ENCODE data around the gene CFAP90. TPM values are rescaled to one million over a fixed set of nuclear protein-coding genes. Genes with fewer than 3 reads are reported as not detected.

Gene CFAP90, protein sequence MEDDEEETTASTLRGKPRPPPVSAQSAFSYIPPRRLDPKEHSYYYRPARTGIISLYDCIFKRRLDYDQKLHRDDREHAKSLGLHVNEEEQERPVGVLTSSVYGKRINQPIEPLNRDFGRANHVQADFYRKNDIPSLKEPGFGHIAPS
- not detected for polyA plus RNA-seq (2012; ENCODE audit: insufficient read length, low read depth)

DNA sequence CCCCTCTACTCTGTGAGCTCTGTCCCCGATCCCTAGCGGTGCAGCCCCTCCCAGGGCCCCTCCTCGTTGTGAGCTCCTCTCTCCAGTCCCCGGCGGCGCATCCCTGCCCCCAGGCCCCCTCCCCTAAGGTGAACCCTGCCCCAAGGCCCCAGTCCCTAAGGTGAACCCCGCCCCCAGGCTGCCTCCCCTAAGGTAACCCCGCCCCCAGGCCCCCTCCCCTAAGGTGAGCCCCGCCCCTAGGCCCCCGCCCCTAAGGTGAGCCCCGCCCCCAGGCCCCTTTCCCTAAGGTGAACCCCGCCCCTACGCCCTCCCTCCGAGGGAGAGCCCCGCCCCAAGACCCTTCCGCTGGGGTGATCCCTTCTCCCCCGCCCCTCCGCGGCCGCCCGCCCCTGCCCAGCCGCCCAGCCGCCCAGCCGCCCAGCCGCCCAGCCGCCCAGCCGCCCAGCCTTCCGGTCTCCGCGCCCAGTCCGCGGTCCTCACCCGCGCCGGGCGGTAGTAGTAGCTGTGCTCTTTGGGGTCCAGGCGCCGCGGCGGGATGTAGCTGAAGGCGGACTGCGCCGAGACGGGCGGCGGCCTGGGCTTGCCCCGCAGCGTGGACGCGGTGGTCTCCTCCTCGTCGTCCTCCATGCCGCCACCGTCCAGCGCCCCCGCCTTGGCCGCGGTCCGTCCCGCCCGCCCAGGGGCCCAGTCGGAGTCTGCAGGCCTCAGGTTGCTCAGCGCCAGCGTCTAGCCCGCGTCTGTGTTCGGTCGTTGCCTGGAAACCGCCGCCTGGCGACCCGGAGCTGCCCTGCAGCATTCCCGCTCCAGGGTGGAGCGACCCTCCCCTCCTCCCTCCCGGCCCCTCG lies at the start of gene CFAP90:
CFAP90 (minus strand) TSS at position 739 of the 845 bp plus-strand sequence; CDS start at position 627, 112 bp downstream.
- no peak for TF ChIP-seq SIN3A (IDR thresholded peaks at IDR 0.05; ENCODE audit: borderline replicate concordance, insufficient read depth, low read length)
- no peak for TF ChIP-seq POLR2AphosphoS5 (IDR thresholded peaks at IDR 0.05; ENCODE audit: low read depth, low read length)
- TF ChIP-seq FOXP2 (optimal IDR thresholded peaks at IDR 0.05; ENCODE audit: borderline replicate concordance, extremely low read depth, extremely low read length, insufficient read depth) = peak; percentile 18
- no peak for TF ChIP-seq TAF1 (IDR thresholded peaks at IDR 0.05; ENCODE audit: borderline replicate concordance, insufficient read depth, low read length)
- TF ChIP-seq, protein P1, sequence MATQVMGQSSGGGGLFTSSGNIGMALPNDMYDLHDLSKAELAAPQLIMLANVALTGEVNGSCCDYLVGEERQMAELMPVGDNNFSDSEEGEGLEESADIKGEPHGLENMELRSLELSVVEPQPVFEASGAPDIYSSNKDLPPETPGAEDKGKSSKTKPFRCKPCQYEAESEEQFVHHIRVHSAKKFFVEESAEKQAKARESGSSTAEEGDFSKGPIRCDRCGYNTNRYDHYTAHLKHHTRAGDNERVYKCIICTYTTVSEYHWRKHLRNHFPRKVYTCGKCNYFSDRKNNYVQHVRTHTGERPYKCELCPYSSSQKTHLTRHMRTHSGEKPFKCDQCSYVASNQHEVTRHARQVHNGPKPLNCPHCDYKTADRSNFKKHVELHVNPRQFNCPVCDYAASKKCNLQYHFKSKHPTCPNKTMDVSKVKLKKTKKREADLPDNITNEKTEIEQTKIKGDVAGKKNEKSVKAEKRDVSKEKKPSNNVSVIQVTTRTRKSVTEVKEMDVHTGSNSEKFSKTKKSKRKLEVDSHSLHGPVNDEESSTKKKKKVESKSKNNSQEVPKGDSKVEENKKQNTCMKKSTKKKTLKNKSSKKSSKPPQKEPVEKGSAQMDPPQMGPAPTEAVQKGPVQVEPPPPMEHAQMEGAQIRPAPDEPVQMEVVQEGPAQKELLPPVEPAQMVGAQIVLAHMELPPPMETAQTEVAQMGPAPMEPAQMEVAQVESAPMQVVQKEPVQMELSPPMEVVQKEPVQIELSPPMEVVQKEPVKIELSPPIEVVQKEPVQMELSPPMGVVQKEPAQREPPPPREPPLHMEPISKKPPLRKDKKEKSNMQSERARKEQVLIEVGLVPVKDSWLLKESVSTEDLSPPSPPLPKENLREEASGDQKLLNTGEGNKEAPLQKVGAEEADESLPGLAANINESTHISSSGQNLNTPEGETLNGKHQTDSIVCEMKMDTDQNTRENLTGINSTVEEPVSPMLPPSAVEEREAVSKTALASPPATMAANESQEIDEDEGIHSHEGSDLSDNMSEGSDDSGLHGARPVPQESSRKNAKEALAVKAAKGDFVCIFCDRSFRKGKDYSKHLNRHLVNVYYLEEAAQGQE (IDR thresholded peaks at IDR 0.05; ENCODE audit: insufficient read depth in 1 of 2, low read depth in 2 of 2, low read length in 2 of 2) = no peak

DNA sequence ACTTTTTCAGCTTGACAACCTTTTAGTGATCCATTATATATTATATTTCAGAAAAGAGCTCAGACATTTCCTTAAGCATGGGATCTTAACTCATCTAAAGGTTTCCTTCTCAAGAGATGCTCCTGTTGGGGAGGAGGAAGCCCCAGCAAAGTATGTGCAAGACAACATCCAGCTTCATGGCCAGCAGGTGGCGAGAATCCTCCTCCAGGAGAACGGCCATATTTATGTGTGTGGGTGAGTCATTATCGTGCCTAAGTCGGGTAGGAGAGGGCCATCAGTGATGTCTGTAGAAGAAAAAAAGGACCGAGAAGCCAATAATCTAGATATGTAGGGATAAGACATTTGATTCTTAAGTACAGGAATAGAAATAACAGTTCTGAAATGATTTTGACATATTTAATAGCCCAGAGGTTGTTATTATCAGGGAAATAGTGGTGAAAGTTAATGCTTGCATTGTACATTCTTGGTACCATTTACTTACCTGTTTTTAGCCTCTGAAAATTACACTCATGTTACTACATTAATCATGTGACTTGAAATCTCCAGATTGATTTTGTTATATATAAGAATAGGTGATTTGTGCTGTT lies 46.2 kb upstream of the CFAP90 start:
- TF ChIP-seq, protein P1 (IDR thresholded peaks at IDR 0.05; ENCODE audit: insufficient read depth in 1 of 2, low read depth in 2 of 2, low read length in 2 of 2) = no peak
- TF ChIP-seq SIN3A (IDR thresholded peaks at IDR 0.05; ENCODE audit: borderline replicate concordance, insufficient read depth, low read length) (no peak), POLR2AphosphoS5 (IDR thresholded peaks at IDR 0.05; ENCODE audit: low read depth, low read length) (no peak), TAF1 (IDR thresholded peaks at IDR 0.05; ENCODE audit: borderline replicate concordance, insufficient read depth, low read length) (no peak), FOXP2 (optimal IDR thresholded peaks at IDR 0.05; ENCODE audit: borderline replicate concordance, extremely low read depth, extremely low read length, insufficient read depth) (no peak)

DNA sequence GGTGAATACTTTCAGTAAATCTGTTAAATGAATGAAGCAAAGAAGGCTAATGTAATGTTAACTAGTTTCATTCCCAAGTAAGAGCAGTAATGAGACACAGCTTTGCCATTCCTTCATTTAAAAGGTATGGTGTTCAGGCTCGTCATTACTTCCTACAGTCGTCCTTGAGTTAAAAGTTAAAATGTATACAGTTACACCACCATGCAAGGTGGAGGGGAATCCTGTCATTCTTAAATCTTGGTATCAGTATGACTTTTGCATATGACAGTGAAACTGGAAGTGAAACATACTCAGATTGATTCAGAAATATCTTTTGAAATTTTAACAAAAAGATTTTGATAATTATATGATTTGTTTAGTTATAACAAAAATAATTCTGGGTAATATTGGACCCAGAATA lies 43.9 kb upstream of the CFAP90 start:
- TF ChIP-seq SIN3A (IDR thresholded peaks at IDR 0.05; ENCODE audit: borderline replicate concordance, insufficient read depth, low read length) (no peak), FOXP2 (optimal IDR thresholded peaks at IDR 0.05; ENCODE audit: borderline replicate concordance, extremely low read depth, extremely low read length, insufficient read depth) (no peak), POLR2AphosphoS5 (IDR thresholded peaks at IDR 0.05; ENCODE audit: low read depth, low read length) (no peak), TAF1 (IDR thresholded peaks at IDR 0.05; ENCODE audit: borderline replicate concordance, insufficient read depth, low read length) (no peak)
- TF ChIP-seq, protein P1 (IDR thresholded peaks at IDR 0.05; ENCODE audit: insufficient read depth in 1 of 2, low read depth in 2 of 2, low read length in 2 of 2) = no peak

DNA sequence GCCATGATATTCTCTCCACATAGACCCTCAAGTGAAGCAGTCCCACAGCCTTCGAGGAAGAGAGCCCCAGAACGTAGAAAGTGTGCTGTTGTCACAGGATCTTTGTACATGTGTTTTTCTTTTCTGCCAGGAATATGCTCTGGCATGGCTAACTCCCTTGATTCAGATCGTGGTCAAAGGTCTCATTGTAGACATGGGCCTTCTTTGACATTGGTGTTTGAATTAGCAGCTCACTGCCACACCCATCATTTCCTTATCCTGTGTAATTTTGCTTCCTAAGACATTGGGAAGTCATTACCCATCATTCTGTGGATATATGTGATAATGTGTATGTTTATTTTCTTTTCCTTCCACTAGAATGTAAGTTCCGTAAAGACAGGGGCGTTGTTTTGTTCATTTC lies 43.5 kb upstream of the CFAP90 start:
- TF ChIP-seq, protein P1 (IDR thresholded peaks at IDR 0.05; ENCODE audit: insufficient read depth in 1 of 2, low read depth in 2 of 2, low read length in 2 of 2) = no peak
- no peak for TF ChIP-seq SIN3A (IDR thresholded peaks at IDR 0.05; ENCODE audit: borderline replicate concordance, insufficient read depth, low read length)
- TF ChIP-seq FOXP2 (optimal IDR thresholded peaks at IDR 0.05; ENCODE audit: borderline replicate concordance, extremely low read depth, extremely low read length, insufficient read depth) = no peak
- TF ChIP-seq POLR2AphosphoS5 (IDR thresholded peaks at IDR 0.05; ENCODE audit: low read depth, low read length) = no peak
- no peak for TF ChIP-seq TAF1 (IDR thresholded peaks at IDR 0.05; ENCODE audit: borderline replicate concordance, insufficient read depth, low read length)

Measured in PFSK-1 (cell line).